CD14-positive monocyte (primary cell): Measurements from ENCODE around the gene ISM2. TPM values are rescaled to one million over a fixed set of nuclear protein-coding genes. Genes with fewer than 3 reads are reported as not detected.
"Not testable (repeated sequence)": the region's sequence is repeated elsewhere in the genome, so short reads cannot be mapped to it uniquely, and the experiment has no call there.

Experiments used
- DNase-seq, 3 donors: peaks; one replicate each; pipeline ENCODE4 v3.0.0-alpha.2; 2011 to 2022
- H2AFZ ChIP-seq: 2 replicates; pipeline ENCODE4 v1.6.0; 2012; ENCODE audit warnings: mild to moderate bottlenecking, low read depth, low read length, inconsistent platforms; ENCODE audit not compliant: insufficient read depth, poor library complexity, severe bottlenecking
- H3K27ac ChIP-seq, 2 donors: 1 replicate in 1 of 2; 2 replicates in 1 of 2; pipeline ENCODE4 v1.5.1; 2012 to 2013; ENCODE audit warnings: low read length in 2 of 2, control low read depth in 1 of 2, inconsistent platforms in 1 of 2, low read depth in 1 of 2, mild to moderate bottlenecking in 1 of 2
- H3K27me3 ChIP-seq, 2 donors: one replicate each; pipeline versions ENCODE4 v1.6.0 to v1.6.1; 2011 to 2013; ENCODE audit warnings: low read length in 2 of 2; ENCODE audit not compliant: control insufficient read depth in 2 of 2, insufficient read depth in 2 of 2
- H3K36me3 ChIP-seq, 2 donors: replicated peaks in 1 of 2; 1 replicate in 1 of 2; 2 replicates in 1 of 2; pipeline versions ENCODE4 v1.5.1 to v1.6.1; 2012 to 2013; ENCODE audit warnings: low read length in 2 of 2, control low read depth in 1 of 2, inconsistent platforms in 1 of 2, mild to moderate bottlenecking in 1 of 2; ENCODE audit not compliant: insufficient read depth in 2 of 2, control insufficient read depth in 1 of 2
- H3K4me1 ChIP-seq, 2 donors: 1 replicate in 1 of 2; 2 replicates in 1 of 2; pipeline versions ENCODE4 v1.5.1 to v1.6.1; 2012 to 2013; ENCODE audit warnings: low read length in 2 of 2, control low read depth in 1 of 2, inconsistent platforms in 1 of 2, mild to moderate bottlenecking in 1 of 2, moderate library complexity in 1 of 2; ENCODE audit not compliant: insufficient read depth in 2 of 2, control insufficient read depth in 1 of 2
- H3K4me2 ChIP-seq: replicated peaks from 2 replicates; pipeline ENCODE3; 2012; ENCODE audit warnings: low read length, moderate library complexity, mild to moderate bottlenecking; ENCODE audit not compliant: poor library complexity, severe bottlenecking; ENCODE audit errors: extremely low read depth
- H3K4me3 ChIP-seq, 3 experiments: fragments of 200-600 bp in 1 of 3; sonication (generic) in 1 of 3; replicated peaks in 1 of 3; 1 replicate in 2 of 3; 2 replicates in 1 of 3; pipeline ENCODE4 v1.5.1; 2011 to 2013; ENCODE audit warnings: low read length in 3 of 3, mild to moderate bottlenecking in 3 of 3, control low read depth in 2 of 3, low read depth in 2 of 3, inconsistent platforms in 1 of 3, moderate library complexity in 1 of 3
- H3K79me2 ChIP-seq: 2 replicates; pipeline ENCODE4 v1.6.0; 2012; ENCODE audit warnings: mild to moderate bottlenecking, control low read depth, inconsistent platforms, low read length, moderate library complexity; ENCODE audit not compliant: insufficient read depth
- H3K9ac ChIP-seq: 2 replicates; pipeline ENCODE4 v1.6.0; 2017; ENCODE audit warnings: low read length, mild to moderate bottlenecking; ENCODE audit not compliant: insufficient read depth, poor library complexity, severe bottlenecking
- H3K9me3 ChIP-seq, 2 donors: replicated peaks in 1 of 2; 1 replicate in 1 of 2; 2 replicates in 1 of 2; pipeline versions ENCODE4 v1.5.1 to v1.6.1; 2012 to 2013; ENCODE audit warnings: low read length in 2 of 2, control low read depth in 1 of 2; ENCODE audit not compliant: control insufficient read depth in 1 of 2, insufficient read depth in 1 of 2
- H4K20me1 ChIP-seq: 2 replicates; pipeline ENCODE4 v1.6.0; 2012; ENCODE audit warnings: mild to moderate bottlenecking, low read length, control low read depth, moderate library complexity; ENCODE audit not compliant: insufficient read depth
- H3K27ac Mint-ChIP-seq, 7 donors: one replicate each; pipeline ENCODE4 v1.8.0; 2020; ENCODE audit warnings: mild to moderate bottlenecking in 7 of 7, mixed read lengths in 7 of 7, moderate library complexity in 6 of 7, inconsistent platforms in 2 of 7
- H3K27me3 Mint-ChIP-seq, 3 donors: one replicate each; pipeline ENCODE4 v1.8.0; 2021 to 2022; ENCODE audit warnings: low read depth in 3 of 3, mild to moderate bottlenecking in 3 of 3, mixed read lengths in 3 of 3, moderate library complexity in 3 of 3, inconsistent platforms in 1 of 3
- H3K36me3 Mint-ChIP-seq, 2 donors: one replicate each; pipeline ENCODE4 v1.8.0; 2020; ENCODE audit warnings: mixed read lengths in 2 of 2, inconsistent platforms in 1 of 2, mild to moderate bottlenecking in 1 of 2
- H3K4me1 Mint-ChIP-seq: one replicate; pipeline ENCODE4 v1.8.0; 2020; ENCODE audit warnings: mild to moderate bottlenecking, mixed read lengths
- H3K4me3 Mint-ChIP-seq, 2 donors: one replicate each; pipeline ENCODE4 v1.8.0; 2020; ENCODE audit warnings: mild to moderate bottlenecking in 2 of 2, mixed read lengths in 2 of 2, moderate library complexity in 1 of 2
- H3K9me3 Mint-ChIP-seq, 7 donors: one replicate each; pipeline ENCODE4 v1.8.0; 2020 to 2022; ENCODE audit warnings: mixed read lengths in 7 of 7, mild to moderate bottlenecking in 6 of 7, moderate library complexity in 6 of 7, inconsistent platforms in 2 of 7
- WGBS: methylation state at CpG from one replicate; pipeline ENCODE4 v1.1.5; 2013; ENCODE audit warnings: missing lambda C conversion rate; ENCODE audit not compliant: insufficient coverage; 5-methylcytosine and 5-hydroxymethylcytosine counted together
- intact Hi-C, 2 donors: fragments of 100-400 bp; cut with micrococcal nuclease; formaldehyde crosslinking; loops; one replicate each; pipeline versions ENCODE4 v1.15.0 to v1.15.1; 2023
- polyA minus RNA-seq: library from RNA; depleted of rRNA, polyadenylated mRNA; stranded (reverse); fragments of >200 nt; gene quantifications from 2 replicates; pipeline ENCODE4 v1.2.3, GENCODE V29; 2012
- polyA plus RNA-seq, 3 donors: library from polyadenylated mRNA; depleted of rRNA in 1 of 3; unstranded in 2 of 3; stranded (reverse) in 1 of 3; fragments of 300-500 nt in 2 of 3; fragments of >200 nt in 1 of 3; fragmentation: Illumina TruSeq in 2 of 3; gene quantifications; 1 replicate in 2 of 3; 2 replicates in 1 of 3; pipeline ENCODE4 v1.2.3, GENCODE V29; 2012 to 2021
- total RNA-seq, 12 experiments: library from RNA in 1 of 12; stranded (reverse) in 1 of 12; fragments of 120-200 nt in 1 of 12; gene quantifications; one replicate each; pipeline ENCODE4 v1.2.4 and lab custom pipeline; 2013 to 2026; ENCODE audit warnings: mixed read lengths in 6 of 12, inconsistent platforms in 1 of 12
- TF ChIP-seq, protein P1 (sequence below): fragments of 200-600 bp; IDR thresholded peaks from one replicate; pipeline ENCODE4 v1.8.0; 2022; ENCODE audit warnings: antibody characterized with exemption, mild to moderate bottlenecking

ISM2 gene
- not detected for total RNA-seq (2013)
- polyA plus RNA-seq, result not detected
- not detected in 2 replicates for polyA minus RNA-seq
- total RNA-seq (lab: John Stamatoyannopoulos, UW), result 0 to 0.45 (median 0.12) reads per million in 11 experiments

DNA sequence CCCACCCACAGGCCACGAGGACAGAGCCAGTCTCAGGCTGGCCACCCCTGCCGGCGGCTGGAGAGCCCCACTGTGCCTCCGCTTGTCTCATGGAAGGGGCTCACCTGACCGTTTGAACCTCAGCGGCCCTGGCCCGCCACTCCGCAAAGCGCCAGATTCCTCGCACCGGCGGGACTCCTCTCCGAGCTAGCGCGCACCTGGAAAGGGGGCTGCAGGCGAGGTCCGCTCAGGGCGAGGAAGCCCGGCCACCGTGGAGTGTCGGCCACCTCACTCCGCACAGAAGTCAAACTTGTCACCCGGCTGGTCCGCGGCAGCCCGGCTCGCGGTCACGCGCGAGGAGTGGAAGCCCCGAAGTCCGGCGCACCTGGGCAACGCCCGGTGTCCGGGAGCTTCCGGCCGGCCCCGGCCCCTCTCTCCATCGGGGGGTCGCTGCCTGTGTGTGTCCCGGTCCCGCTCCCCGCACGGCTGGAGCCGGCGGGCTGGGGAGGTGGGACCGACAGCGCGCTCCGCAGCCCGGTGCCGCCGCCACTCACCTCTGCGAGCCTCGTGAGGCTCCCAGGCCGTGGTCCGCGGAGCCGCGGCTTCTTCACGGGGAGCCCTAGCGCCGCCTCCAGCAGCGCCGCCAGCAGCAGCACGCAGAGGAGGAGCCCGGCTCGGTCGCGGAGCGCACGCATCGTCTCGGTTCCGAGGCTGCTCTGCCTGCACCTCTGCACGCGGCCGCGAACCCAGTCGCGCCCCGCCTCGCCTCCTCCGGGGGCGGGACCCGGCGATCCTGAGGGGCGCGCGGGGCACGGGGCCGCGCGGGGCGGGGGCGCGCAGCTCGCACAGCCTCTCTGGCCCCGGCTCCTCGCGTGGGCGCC, at the start of gene ISM2:
Gene ISM2 (minus strand): TSS at position 697 of the 860 bp plus-strand sequence. CDS start 23 bp downstream, at position 674.
- Mint-ChIP-seq H3K27me3 (peaks cover 43 to 60% (median 51%) of the 10 kb centered on the region in 3 donors), H3K4me3 (peak within 1 kb of the TSS; percentile 65 to 85), H3K4me1 (peaks cover 11% of the 10 kb centered on the region), H3K36me3 (peaks cover 5% of the 10 kb centered on the region in 2 donors), H3K9me3 (peaks cover 0 to 19% (median 6%) of the 10 kb centered on the region in 7 donors), H3K27ac (no peak within 1 kb of the TSS)
- no peak within 1 kb of the TSS for H3K27ac ChIP-seq
- H3K9me3 ChIP-seq, result peaks cover 0 to 11% of the 10 kb centered on the region in 2 donors
- peak within 1 kb of the TSS; percentile 4 for H3K9ac ChIP-seq
- TF ChIP-seq, protein P1, sequence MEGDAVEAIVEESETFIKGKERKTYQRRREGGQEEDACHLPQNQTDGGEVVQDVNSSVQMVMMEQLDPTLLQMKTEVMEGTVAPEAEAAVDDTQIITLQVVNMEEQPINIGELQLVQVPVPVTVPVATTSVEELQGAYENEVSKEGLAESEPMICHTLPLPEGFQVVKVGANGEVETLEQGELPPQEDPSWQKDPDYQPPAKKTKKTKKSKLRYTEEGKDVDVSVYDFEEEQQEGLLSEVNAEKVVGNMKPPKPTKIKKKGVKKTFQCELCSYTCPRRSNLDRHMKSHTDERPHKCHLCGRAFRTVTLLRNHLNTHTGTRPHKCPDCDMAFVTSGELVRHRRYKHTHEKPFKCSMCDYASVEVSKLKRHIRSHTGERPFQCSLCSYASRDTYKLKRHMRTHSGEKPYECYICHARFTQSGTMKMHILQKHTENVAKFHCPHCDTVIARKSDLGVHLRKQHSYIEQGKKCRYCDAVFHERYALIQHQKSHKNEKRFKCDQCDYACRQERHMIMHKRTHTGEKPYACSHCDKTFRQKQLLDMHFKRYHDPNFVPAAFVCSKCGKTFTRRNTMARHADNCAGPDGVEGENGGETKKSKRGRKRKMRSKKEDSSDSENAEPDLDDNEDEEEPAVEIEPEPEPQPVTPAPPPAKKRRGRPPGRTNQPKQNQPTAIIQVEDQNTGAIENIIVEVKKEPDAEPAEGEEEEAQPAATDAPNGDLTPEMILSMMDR, result no peak
- H3K27me3 ChIP-seq, result peaks cover 26 to 36% of the 10 kb centered on the region in 2 donors
- H3K4me3 ChIP-seq, result peak within 1 kb of the TSS in 2 of 3 experiments; percentile 7 to 65
- H3K36me3 ChIP-seq, result no peaks in the 10 kb centered on the region
- no peaks in the 10 kb centered on the region for H4K20me1 ChIP-seq
- no peak within 1 kb of the TSS for H2AFZ ChIP-seq
- intact Hi-C loops, result no loop called here
- peak within 1 kb of the TSS; percentile 77 for H3K4me2 ChIP-seq
- WGBS, result 2% methylated on average over 104 of the region's 104 CpGs
- H3K79me2 ChIP-seq, result no peaks in the 10 kb centered on the region
- no peak for DNase-seq
- peaks cover 8 to 19% of the 10 kb centered on the region in 2 donors for H3K4me1 ChIP-seq

DNA sequence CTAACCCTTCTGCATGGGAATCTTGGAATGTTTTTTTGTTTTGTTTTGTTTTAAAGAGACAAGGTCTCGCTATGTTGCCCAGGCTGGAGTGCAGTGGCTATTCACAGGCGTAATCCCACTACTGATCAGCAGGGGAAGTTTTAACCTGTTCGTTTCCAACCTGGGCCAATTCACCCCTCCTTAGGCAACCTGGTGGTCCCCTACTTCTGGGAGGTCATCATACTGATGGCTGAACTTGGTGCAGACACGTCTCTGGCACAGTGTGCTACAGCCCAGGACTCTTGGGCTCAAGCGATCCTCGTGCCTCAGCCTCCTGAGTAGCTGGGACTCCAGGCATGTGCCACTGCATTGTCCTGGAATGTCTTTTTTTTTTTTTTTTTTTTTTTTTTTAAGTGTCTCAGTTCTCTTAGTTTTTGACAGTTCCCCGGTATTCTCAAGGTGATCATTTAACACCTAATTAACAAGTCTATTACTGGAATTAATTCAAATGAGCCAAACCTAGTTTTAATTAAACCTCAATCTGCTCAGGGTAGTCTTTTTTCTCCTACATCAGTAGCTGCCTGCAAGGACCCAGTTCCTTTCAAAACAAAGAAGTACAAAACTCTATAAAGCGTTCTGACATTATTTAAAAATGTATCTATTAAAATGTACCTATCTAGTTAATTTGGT, 49.0 kb upstream of the ISM2 start:
- no peak overlapping the region for H3K4me2 ChIP-seq
- Mint-ChIP-seq H3K27ac (no peak overlapping the region), H3K9me3 (no peaks in the 10 kb centered on the region), H3K27me3 (no peaks in the 10 kb centered on the region), H3K4me3 (no peak overlapping the region), H3K36me3 (peaks cover 82 to 95% of the 10 kb centered on the region in 2 donors), H3K4me1 (peaks cover 22% of the 10 kb centered on the region)
- peaks cover 71 to 94% of the 10 kb centered on the region in 2 donors for H3K36me3 ChIP-seq
- peaks cover 6 to 10% of the 10 kb centered on the region in 2 donors for H3K4me1 ChIP-seq
- no peak overlapping the region for H3K27ac ChIP-seq
- H3K79me2 ChIP-seq, result peaks cover 87% of the 10 kb centered on the region
- H3K9me3 ChIP-seq, result no peaks in the 10 kb centered on the region
- 98% methylated on average over 4 of the region's 8 CpGs for WGBS
- no peak overlapping the region for H3K4me3 ChIP-seq
- intact Hi-C loops, result no loop called here
- TF ChIP-seq, protein P1, result peak; percentile 17
- no peak overlapping the region for H2AFZ ChIP-seq
- H4K20me1 ChIP-seq, result peaks cover 88% of the 10 kb centered on the region
- H3K27me3 ChIP-seq, result no peaks in the 10 kb centered on the region
- no peak for DNase-seq
- no peak overlapping the region for H3K9ac ChIP-seq

DNA sequence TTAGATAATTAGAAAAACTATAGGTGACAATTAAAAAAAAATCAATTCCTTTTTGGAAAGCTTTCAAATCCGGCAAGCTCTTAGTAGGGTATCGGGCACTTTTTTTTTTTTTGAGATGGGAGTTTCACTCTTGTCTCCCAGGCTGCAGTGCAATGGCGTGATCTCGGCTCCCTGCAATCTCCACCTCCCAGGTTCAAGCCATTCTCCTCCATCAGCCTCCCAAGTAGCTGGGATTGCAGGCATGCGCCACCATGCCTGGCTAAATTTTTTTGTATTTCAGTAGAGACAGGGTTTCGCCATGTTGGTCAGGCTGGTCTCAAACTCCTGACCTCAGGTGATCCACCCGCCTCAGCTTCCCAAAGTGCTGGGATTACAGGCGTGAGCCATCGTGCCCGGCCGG, 46.6 kb upstream of the ISM2 start:
- H2AFZ ChIP-seq, H3K4me3 ChIP-seq, H3K4me2 ChIP-seq, H3K9me3 Mint-ChIP-seq, H3K4me3 Mint-ChIP-seq, H3K27ac ChIP-seq, DNase-seq, H3K9me3 ChIP-seq, H3K9ac ChIP-seq, H3K27me3 ChIP-seq, intact Hi-C loops, H3K27me3 Mint-ChIP-seq: not testable (repeated sequence)
- H3K36me3 ChIP-seq, result peaks cover 61 to 82% of the 10 kb centered on the region in 2 donors
- peak overlapping the region in 2 of 7 donors; percentile 38 to 50 for H3K27ac Mint-ChIP-seq
- WGBS, result 100% methylated on average over 3 of the region's 11 CpGs
- peaks cover 74% of the 10 kb centered on the region for H3K79me2 ChIP-seq
- H3K4me1 ChIP-seq, result peaks cover 20 to 21% of the 10 kb centered on the region in 2 donors
- peaks cover 87% of the 10 kb centered on the region for H4K20me1 ChIP-seq
- H3K36me3 Mint-ChIP-seq, result peaks cover 69 to 83% of the 10 kb centered on the region in 2 donors
- peaks cover 35% of the 10 kb centered on the region for H3K4me1 Mint-ChIP-seq
